Suprapubic skin (tissue), 4 donors: ENCODE results near the gene OR4F15. TPM values are rescaled to one million over a fixed set of nuclear protein-coding genes. Genes with fewer than 3 reads are reported as not detected.
"Not testable (repeated sequence)": the region's sequence is repeated elsewhere in the genome, so short reads cannot be mapped to it uniquely, and the experiment has no call there.

Experiments used
- DNase-seq, 2 donors: peaks; one replicate each; pipeline ENCODE4 v3.0.0-alpha.2; 2019; ENCODE audit warnings: low spot score in 2 of 2
- H3K27ac ChIP-seq: fragments of 200-600 bp; sonication (generic); one replicate; pipeline ENCODE4 v1.5.1; 2019
- H3K27me3 ChIP-seq: fragments of 200-600 bp; sonication (generic); one replicate; pipeline ENCODE4 v1.5.1; 2019
- H3K36me3 ChIP-seq: fragments of 200-600 bp; sonication (generic); one replicate; pipeline ENCODE4 v1.5.1; 2019
- H3K4me1 ChIP-seq: fragments of 200-600 bp; sonication (generic); one replicate; pipeline ENCODE4 v1.5.1; 2019
- H3K4me3 ChIP-seq: fragments of 200-600 bp; sonication (generic); one replicate; pipeline ENCODE4 v1.5.1; 2019; ENCODE audit warnings: mild to moderate bottlenecking
- H3K9me3 ChIP-seq: fragments of 200-600 bp; sonication (generic); one replicate; pipeline ENCODE4 v1.5.1; 2019
- EP300 ChIP-seq: sonication (generic); formaldehyde crosslinking; IDR thresholded peaks from one replicate; pipeline ENCODE4 v1.6.1; 2017; ENCODE audit warnings: antibody characterized with exemption
- POLR2A ChIP-seq, 2 donors: fragments of 450-650 bp; IDR thresholded peaks; one replicate each; pipeline ENCODE4 v1.6.1; 2017; ENCODE audit warnings: antibody characterized with exemption in 2 of 2, mild to moderate bottlenecking in 2 of 2, moderate library complexity in 2 of 2
- POLR2AphosphoS5 ChIP-seq, 3 donors: sonication (generic); formaldehyde crosslinking; IDR thresholded peaks; one replicate each; pipeline ENCODE4 v1.6.1; 2017; ENCODE audit warnings: antibody characterized with exemption in 3 of 3
- WGBS: methylation state at CpG from one replicate; pipeline ENCODE4 v1.1.5; 2018; 5-methylcytosine and 5-hydroxymethylcytosine counted together
- total RNA-seq, 4 donors: library from RNA; depleted of rRNA; stranded (reverse); fragments of >200 nt; gene quantifications; one replicate each; pipeline ENCODE4 v1.1.0, GENCODE V29; 2016
- TF ChIP-seq, protein P1 (sequence below), 2 donors: fragments of 200-600 bp in 1 of 2; fragments of 450-650 bp in 1 of 2; sonication (generic) in 1 of 2; IDR thresholded peaks; one replicate each; pipeline ENCODE4 v1.5.1; 2016 to 2019; ENCODE audit warnings: antibody characterized with exemption in 2 of 2, mild to moderate bottlenecking in 1 of 2, moderate library complexity in 1 of 2

Gene OR4F15, protein sequence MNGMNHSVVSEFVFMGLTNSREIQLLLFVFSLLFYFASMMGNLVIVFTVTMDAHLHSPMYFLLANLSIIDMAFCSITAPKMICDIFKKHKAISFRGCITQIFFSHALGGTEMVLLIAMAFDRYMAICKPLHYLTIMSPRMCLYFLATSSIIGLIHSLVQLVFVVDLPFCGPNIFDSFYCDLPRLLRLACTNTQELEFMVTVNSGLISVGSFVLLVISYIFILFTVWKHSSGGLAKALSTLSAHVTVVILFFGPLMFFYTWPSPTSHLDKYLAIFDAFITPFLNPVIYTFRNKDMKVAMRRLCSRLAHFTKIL
- under 1 TPM in 1 of 4 donors, not detected in 3; 0.25 TPM for total RNA-seq

DNA sequence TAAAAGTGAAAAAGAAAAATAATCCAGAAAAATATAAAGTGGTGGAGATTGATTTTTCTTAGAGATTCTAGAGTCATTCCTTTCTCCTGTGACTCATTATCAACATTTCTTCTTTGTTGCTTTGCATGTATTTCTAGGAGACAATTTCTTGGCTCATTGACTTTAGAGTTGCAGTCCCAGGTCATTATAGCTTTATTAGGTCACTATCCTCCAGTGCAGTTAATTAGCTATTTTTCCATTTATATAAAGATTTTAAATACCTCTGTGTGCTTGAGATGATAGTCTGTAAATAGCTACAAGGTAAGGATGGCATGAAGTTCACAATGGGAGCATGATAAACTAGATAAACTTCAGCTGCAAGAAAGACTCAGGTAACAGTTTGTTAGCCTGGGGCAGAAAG is at the start of gene OR4F15:
TSS of gene OR4F15 (plus strand) at position 301 of the 400 bp plus-strand sequence. CDS start 5,985 bp downstream, outside the sequence.
- Histone ChIP-seq H3K36me3 (no peaks in the 10 kb centered on the region), H3K4me1 (no peaks in the 10 kb centered on the region), H3K27ac (no peak within 1 kb of the TSS), H3K9me3 (no peaks in the 10 kb centered on the region), H3K27me3 (peaks cover 10% of the 10 kb centered on the region), H3K4me3 (no peak within 1 kb of the TSS)
- no peak for DNase-seq
- TF ChIP-seq EP300 = no peak
- TF ChIP-seq, protein P1, sequence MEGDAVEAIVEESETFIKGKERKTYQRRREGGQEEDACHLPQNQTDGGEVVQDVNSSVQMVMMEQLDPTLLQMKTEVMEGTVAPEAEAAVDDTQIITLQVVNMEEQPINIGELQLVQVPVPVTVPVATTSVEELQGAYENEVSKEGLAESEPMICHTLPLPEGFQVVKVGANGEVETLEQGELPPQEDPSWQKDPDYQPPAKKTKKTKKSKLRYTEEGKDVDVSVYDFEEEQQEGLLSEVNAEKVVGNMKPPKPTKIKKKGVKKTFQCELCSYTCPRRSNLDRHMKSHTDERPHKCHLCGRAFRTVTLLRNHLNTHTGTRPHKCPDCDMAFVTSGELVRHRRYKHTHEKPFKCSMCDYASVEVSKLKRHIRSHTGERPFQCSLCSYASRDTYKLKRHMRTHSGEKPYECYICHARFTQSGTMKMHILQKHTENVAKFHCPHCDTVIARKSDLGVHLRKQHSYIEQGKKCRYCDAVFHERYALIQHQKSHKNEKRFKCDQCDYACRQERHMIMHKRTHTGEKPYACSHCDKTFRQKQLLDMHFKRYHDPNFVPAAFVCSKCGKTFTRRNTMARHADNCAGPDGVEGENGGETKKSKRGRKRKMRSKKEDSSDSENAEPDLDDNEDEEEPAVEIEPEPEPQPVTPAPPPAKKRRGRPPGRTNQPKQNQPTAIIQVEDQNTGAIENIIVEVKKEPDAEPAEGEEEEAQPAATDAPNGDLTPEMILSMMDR (IDR thresholded peaks at IDR 0.05) = no peak
- no peak for TF ChIP-seq POLR2A (IDR thresholded peaks at IDR 0.05)
- TF ChIP-seq POLR2AphosphoS5 (IDR thresholded peaks at IDR 0.05) = no peak

GRCh38 chr15:101764669-101765339 is 47.2 kb upstream of the OR4F15 start:
- H3K27ac ChIP-seq, H3K9me3 ChIP-seq, H3K27me3 ChIP-seq, H3K36me3 ChIP-seq, DNase-seq, H3K4me1 ChIP-seq, H3K4me3 ChIP-seq: not testable (repeated sequence)
- 86% methylated on average over 14 of the region's 23 CpGs for WGBS

GRCh38 chr15:101765340-101765671 is 46.7 kb upstream of the OR4F15 start:
- not testable (repeated sequence) for DNase-seq, H3K4me1 ChIP-seq, H3K27ac ChIP-seq, H3K27me3 ChIP-seq, H3K4me3 ChIP-seq, H3K9me3 ChIP-seq, H3K36me3 ChIP-seq
- WGBS = 86% methylated on average over 6 of the region's 7 CpGs

- Histone ChIP-seq H3K27me3 (no peaks in the 10 kb centered on the region), H3K9me3 (no peaks in the 10 kb centered on the region), H3K4me1 (no peaks in the 10 kb centered on the region), H3K4me3 (no peak overlapping the region), H3K27ac (no peak overlapping the region), H3K36me3 (no peaks in the 10 kb centered on the region)
- no peak for TF ChIP-seq POLR2A (IDR thresholded peaks at IDR 0.05)
- TF ChIP-seq POLR2AphosphoS5 (IDR thresholded peaks at IDR 0.05) = no peak
- TF ChIP-seq, protein P1 (IDR thresholded peaks at IDR 0.05) = no peak
- TF ChIP-seq EP300 = no peak
- DNase-seq = no peak
- WGBS = 94% methylated on average over 15 of the region's 15 CpGs
These were observed 46.1 kb upstream of the OR4F15 start for GRCh38 chr15:101765772-101766456.

DNA sequence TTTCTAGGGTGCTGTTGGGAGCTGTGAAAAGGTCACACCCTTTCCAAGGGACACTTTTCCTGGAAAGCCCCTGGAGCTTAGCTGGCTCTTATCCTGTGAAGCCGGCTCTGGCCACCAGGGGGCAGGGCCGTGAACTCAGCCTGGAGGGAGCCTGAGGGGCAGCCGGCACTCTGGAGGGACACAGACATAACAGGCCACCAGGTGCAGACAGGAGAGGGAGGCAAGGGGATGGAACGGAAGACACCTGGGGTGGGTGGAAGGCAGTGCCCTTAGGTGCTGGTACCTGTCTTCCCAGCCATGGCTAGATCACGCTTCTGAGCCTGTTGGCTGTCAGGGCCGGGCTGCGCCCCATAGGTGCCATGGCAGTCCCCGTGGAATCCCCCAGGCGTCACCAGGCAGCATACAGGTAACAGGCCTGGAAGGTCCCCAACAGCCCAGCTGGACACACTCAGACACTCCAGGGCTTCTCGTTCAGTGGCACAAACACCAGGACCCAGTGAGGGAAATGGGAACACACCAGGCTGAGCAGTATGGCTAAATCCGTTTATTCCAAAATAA is 44.8 kb upstream of the OR4F15 start:
- 90% methylated on average over 5 of the region's 11 CpGs for WGBS
- H3K4me1 ChIP-seq, H3K27ac ChIP-seq: not testable (repeated sequence)

DNA sequence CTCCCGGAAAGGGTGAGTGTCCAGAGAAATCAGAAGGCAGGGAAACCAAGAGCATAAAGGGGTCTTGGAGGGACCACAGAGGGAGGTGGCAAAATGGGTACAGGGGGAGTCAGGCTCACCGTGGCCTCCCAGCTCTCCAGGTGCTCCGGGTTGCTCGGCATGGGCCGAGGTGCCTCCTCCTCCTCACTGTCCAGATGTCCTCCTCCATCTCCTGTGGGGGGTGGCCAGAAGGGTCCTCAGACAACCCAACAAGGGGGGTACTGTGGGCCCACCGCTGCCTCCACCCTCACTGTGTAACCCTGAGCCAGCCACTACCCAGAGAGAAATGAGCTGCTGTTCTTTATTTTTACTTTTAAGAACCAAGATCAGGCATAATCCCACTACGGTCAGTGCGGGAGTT is 39.1 kb upstream of the OR4F15 start:
- H3K4me1 ChIP-seq = no peaks in the 10 kb centered on the region
- 91% methylated on average over 7 of the region's 8 CpGs for WGBS
- no peak for TF ChIP-seq EP300
- TF ChIP-seq, protein P1 (IDR thresholded peaks at IDR 0.05) = no peak
- TF ChIP-seq POLR2A (IDR thresholded peaks at IDR 0.05) = no peak
- TF ChIP-seq POLR2AphosphoS5 (IDR thresholded peaks at IDR 0.05) = no peak

More for the DNA sequence above, 44.8 kb upstream of the OR4F15 start:
- not testable (repeated sequence) for DNase-seq, H3K27me3 ChIP-seq, H3K4me3 ChIP-seq, H3K9me3 ChIP-seq, H3K36me3 ChIP-seq

More for the DNA sequence above, 39.1 kb upstream of the OR4F15 start:
- Histone ChIP-seq H3K36me3 (no peaks in the 10 kb centered on the region), H3K27me3 (no peaks in the 10 kb centered on the region), H3K27ac (no peak overlapping the region), H3K9me3 (no peaks in the 10 kb centered on the region), H3K4me3 (no peak overlapping the region)
- no peak for DNase-seq
